ENCODE data around the gene CAST.

CAST gene

DNA sequence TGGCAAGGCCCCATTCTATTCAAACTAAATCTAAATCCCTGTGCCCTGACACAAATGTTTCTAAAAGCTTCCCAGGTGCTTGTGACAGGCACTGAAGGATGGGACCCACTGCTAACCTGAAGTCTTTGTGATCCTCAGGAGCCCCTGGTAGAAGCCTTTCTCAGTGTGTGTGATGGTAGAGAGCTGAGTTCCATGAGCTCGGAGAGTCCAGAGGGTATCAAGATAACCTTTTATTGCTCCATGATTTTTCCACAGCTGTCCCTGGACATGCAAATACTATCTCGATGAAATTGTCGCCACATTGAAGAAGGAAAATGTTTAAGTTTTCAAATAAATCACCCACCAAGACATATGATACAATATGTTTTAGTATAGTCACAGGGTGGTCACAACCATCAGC, 7.7 kb downstream of the CAST start:
- DNase-seq (ENCODE audit: low spot score in 2 of 2) (no peak), ATAC-seq (ENCODE audit: low read depth) (no peak)
- H3K27me3 Mint-ChIP-seq = no peaks in the 10 kb centered on the region
- H3K27ac Mint-ChIP-seq = peak overlapping the region; percentile 11
- peaks cover 33% of the 10 kb centered on the region for H3K4me1 Mint-ChIP-seq
- peaks cover 14% of the 10 kb centered on the region for H3K36me3 Mint-ChIP-seq
- no peaks in the 10 kb centered on the region for H3K9me3 Mint-ChIP-seq
- H3K4me3 Mint-ChIP-seq = no peak overlapping the region

DNA sequence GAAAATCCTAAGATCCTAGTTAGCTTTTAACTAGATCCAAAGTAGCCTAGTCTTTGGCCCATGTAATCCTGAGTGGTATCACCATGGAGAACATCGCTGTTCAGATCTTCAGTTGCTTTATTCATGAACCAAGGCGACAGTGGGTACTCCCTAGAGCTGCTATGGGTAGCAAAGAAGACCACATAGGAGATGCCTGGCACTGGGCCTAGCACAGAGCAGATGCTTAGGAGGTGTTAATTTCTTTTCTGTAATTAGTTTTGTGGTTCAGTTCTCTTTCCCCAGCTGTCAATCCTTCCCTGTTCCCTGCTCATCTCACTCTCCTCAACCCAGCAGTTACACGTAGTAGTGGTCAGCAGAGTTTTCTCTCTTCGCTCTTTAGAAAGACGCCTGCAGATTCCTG, 9.3 kb downstream of the CAST start:
- H3K4me3 Mint-ChIP-seq = no peak overlapping the region
- H3K36me3 Mint-ChIP-seq = peaks cover 19% of the 10 kb centered on the region
- ATAC-seq (ENCODE audit: low read depth) = no peak

DNA sequence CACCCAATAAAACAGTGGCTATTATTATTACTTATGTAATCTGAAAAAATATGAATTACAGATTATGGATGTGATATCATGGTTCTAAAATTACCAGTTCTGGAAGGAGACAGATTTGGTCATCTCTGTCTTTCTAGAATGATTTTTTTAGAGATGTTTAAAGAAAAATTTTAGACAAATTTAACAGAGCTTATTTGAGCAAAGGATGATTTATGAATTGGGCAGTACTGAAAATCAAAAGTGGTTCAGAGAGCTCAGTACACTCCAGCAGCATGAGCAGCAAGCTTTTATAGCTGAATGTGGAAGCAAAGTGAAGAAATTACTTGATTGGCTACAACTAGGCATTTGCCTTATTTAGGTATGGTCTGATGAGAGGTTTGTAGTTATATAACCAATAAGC, 11.0 kb downstream of the CAST start:
- DNase-seq (ENCODE audit: low spot score in 2 of 2) (no peak), ATAC-seq (ENCODE audit: low read depth) (no peak)
- H3K4me3 Mint-ChIP-seq = no peak overlapping the region
- H3K4me1 Mint-ChIP-seq = peaks cover 23% of the 10 kb centered on the region
- no peaks in the 10 kb centered on the region for H3K9me3 Mint-ChIP-seq
- peak overlapping the region; percentile 47 for H3K27ac Mint-ChIP-seq
- no peaks in the 10 kb centered on the region for H3K27me3 Mint-ChIP-seq
- peaks cover 16% of the 10 kb centered on the region for H3K36me3 Mint-ChIP-seq

More for the DNA sequence above, 9.3 kb downstream of the CAST start:
- Mint-ChIP-seq H3K27me3 (no peaks in the 10 kb centered on the region), H3K9me3 (no peaks in the 10 kb centered on the region), H3K27ac (peak overlapping the region; percentile 11), H3K4me1 (peaks cover 26% of the 10 kb centered on the region)
- no peak for DNase-seq (ENCODE audit: low spot score in 2 of 2)

DNA sequence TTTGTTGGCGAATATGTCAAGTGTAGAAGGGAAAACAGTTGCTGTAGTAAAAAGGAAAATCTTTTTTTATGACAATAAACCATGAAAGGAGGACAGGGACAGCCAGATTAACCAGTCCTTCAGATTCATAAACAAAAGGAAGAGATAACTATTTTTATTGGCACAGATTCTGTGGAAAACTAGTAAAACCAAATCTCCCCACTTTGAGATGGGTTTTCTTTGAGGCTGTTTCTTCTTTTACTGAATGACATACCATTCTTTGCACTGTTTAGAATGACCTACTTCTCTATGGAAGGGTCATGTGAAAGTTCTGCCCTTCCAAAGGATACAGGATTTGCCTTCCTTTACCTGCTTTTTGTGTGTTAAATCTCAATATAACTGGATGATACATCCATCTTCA, 13.7 kb downstream of the CAST start:
- Mint-ChIP-seq H3K4me1 (peaks cover 15% of the 10 kb centered on the region), H3K27ac (no peak overlapping the region), H3K9me3 (no peaks in the 10 kb centered on the region), H3K36me3 (peaks cover 18% of the 10 kb centered on the region), H3K27me3 (no peaks in the 10 kb centered on the region), H3K4me3 (no peak overlapping the region)
- DNase-seq (ENCODE audit: low spot score in 2 of 2) = no peak
- ATAC-seq (ENCODE audit: low read depth) = no peak

DNA sequence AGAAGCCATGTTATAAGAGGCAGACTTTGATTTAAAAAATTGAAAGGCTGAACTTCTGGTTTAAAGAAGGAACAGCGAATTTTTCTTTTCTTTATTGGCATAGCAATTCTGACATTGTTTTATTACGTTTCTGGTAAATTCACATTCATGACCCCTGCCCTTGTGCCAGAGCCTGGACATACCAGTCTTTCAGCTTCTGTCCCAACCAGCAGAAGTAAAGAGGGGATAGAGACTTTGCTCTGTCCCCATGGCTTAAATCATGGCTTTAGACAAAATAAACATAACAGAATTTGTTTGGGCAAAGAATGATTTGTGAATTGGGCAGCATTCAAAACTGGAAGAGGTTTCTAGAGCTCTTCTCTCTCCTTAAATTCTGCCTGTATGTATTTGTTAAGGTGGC, 15.3 kb downstream of the CAST start:
- H3K27ac Mint-ChIP-seq = no peak overlapping the region
- H3K9me3 Mint-ChIP-seq = no peaks in the 10 kb centered on the region
- no peak for DNase-seq (ENCODE audit: low spot score in 2 of 2)
- peaks cover 16% of the 10 kb centered on the region for H3K36me3 Mint-ChIP-seq
- no peaks in the 10 kb centered on the region for H3K27me3 Mint-ChIP-seq
- no peak overlapping the region for H3K4me3 Mint-ChIP-seq
- ATAC-seq (ENCODE audit: low read depth) = no peak
- peaks cover 12% of the 10 kb centered on the region for H3K4me1 Mint-ChIP-seq

DNA sequence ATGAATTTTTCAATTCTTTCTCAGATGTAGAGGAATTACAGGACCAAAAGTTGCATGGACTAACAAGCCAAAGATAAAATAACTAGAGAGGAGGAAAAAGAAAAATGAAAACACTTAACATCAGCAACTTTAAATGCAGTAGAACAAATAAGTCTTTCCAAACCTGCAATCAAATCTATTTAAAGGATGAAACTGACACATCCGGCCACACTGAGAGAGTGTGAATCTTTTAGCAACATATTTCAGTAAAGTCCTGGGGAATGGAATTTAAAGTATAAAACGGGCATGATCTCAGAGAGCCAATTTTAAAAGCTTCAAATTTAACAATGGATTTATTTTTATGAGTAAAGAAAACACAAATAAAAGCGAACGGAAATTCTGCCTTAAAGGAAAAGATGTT, 17.1 kb downstream of the CAST start:
- ATAC-seq (ENCODE audit: low read depth) = no peak
- Mint-ChIP-seq H3K27me3 (no peaks in the 10 kb centered on the region), H3K4me1 (peaks cover 19% of the 10 kb centered on the region), H3K4me3 (no peak overlapping the region), H3K36me3 (peaks cover 16% of the 10 kb centered on the region), H3K27ac (no peak overlapping the region), H3K9me3 (no peaks in the 10 kb centered on the region)
- DNase-seq (ENCODE audit: low spot score in 2 of 2) = no peak

DNA sequence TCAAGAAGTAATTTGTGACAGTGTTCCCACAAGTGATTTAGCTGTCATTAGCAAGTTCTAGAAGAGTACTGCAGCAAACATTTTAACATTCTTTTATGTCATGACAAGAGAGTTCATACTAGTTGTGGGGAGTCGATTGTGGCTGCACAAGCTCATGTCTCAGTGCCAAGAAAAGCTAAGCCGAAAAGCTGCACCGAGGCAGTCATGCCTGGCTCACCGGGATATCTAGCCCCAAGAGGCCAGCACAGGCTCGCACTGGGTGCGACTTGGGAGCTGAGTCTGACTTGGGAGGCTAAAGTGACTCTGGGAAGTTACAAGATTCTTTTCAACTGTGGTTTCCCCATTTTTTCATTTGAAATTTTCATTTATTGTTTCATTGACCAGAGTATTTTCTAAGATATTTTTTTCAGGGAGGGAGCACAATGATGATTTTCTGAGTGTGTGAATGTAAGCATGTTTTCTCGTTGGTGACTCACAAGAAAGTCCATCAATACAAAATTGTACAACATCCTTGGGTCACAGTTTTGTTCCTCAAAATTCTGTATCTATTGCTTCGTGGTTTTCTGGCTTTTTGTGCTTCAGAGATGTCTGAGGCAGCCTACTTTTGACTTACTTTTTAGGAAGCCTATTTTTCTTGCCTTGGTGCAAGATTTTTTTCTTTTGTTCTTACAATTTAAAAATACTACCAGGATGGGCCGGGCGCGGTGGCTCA, 18.7 kb downstream of the CAST start:
- Mint-ChIP-seq H3K27ac (no peak overlapping the region), H3K36me3 (peaks cover 15% of the 10 kb centered on the region), H3K4me1 (peaks cover 17% of the 10 kb centered on the region), H3K9me3 (no peaks in the 10 kb centered on the region), H3K27me3 (no peaks in the 10 kb centered on the region), H3K4me3 (no peak overlapping the region)
- no peak for DNase-seq (ENCODE audit: low spot score in 2 of 2)
- ATAC-seq (ENCODE audit: low read depth) = no peak

DNA sequence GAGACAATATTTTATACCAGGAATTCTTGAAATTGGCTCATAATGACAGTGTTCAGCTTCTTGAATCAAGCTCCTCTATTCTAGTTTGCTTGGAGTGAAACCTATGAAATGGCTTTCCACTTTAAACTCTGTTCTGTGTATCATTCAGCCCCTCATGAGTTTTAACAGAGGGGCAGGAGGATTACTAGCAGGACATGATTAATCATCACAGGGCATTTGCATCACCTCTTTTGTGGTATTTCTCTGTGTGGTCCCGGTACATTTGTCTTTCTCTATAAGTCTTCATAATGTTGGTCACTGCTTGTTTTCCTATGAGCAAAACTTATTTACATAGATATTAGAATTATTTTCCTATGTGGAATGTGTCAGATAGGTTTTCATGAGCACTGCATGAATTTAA, 21.2 kb downstream of the CAST start:
- Mint-ChIP-seq H3K36me3 (peaks cover 15% of the 10 kb centered on the region), H3K27ac (no peak overlapping the region), H3K4me1 (peaks cover 29% of the 10 kb centered on the region), H3K4me3 (no peak overlapping the region), H3K9me3 (no peaks in the 10 kb centered on the region), H3K27me3 (no peaks in the 10 kb centered on the region)
- DNase-seq (ENCODE audit: low spot score in 2 of 2) (no peak), ATAC-seq (ENCODE audit: low read depth) (no peak)

DNA sequence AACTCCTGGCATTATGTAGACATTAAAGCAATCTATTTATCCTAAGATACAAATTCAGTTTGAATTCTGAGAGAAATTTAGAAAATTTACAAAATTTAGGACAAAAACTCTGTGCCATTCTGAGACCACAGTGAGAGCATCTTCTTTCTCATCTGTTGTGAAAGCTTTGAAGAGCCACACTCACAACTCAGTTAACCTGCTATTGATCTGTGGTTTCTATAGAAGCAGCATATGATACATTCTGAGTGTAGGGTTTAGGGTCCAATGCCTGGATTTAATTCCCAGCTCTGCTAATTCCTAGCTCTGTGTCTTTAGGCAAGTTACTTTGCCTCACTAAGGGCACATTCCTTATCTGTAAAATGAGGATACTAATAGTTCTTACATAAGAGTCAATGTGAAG, 21.6 kb downstream of the CAST start:
- no peak for ATAC-seq (ENCODE audit: low read depth)
- no peaks in the 10 kb centered on the region for H3K9me3 Mint-ChIP-seq
- peaks cover 29% of the 10 kb centered on the region for H3K4me1 Mint-ChIP-seq
- no peaks in the 10 kb centered on the region for H3K27me3 Mint-ChIP-seq
- no peak overlapping the region for H3K4me3 Mint-ChIP-seq
- peaks cover 15% of the 10 kb centered on the region for H3K36me3 Mint-ChIP-seq
- no peak overlapping the region for H3K27ac Mint-ChIP-seq
- no peak for DNase-seq (ENCODE audit: low spot score in 2 of 2)

DNA sequence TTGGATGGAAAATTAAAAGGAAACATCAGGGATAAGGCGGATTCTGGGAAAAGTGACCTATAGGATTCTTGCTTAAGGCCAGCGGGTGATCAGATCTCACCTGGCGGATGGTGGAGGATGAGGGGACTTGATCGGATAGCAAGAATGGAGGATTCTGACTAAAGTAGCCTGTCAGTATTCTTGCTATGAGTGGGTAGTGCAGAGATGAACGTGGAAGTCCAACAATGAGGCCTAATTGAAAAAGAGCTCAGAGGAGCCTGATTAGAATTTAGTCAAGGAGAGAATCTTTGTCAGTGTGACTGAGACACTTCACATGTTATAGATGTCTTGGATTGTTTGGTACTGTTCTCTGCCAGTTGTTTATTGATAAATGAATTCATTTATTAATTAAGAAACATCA, 24.9 kb downstream of the CAST start:
- H3K27me3 Mint-ChIP-seq = no peaks in the 10 kb centered on the region
- H3K27ac Mint-ChIP-seq = peak overlapping the region; percentile 37
- peaks cover 30% of the 10 kb centered on the region for H3K4me1 Mint-ChIP-seq
- H3K36me3 Mint-ChIP-seq = peaks cover 13% of the 10 kb centered on the region
- H3K9me3 Mint-ChIP-seq = no peaks in the 10 kb centered on the region
- no peak overlapping the region for H3K4me3 Mint-ChIP-seq
- ATAC-seq (ENCODE audit: low read depth) (no peak), DNase-seq (ENCODE audit: low spot score in 2 of 2) (no peak)

DNA sequence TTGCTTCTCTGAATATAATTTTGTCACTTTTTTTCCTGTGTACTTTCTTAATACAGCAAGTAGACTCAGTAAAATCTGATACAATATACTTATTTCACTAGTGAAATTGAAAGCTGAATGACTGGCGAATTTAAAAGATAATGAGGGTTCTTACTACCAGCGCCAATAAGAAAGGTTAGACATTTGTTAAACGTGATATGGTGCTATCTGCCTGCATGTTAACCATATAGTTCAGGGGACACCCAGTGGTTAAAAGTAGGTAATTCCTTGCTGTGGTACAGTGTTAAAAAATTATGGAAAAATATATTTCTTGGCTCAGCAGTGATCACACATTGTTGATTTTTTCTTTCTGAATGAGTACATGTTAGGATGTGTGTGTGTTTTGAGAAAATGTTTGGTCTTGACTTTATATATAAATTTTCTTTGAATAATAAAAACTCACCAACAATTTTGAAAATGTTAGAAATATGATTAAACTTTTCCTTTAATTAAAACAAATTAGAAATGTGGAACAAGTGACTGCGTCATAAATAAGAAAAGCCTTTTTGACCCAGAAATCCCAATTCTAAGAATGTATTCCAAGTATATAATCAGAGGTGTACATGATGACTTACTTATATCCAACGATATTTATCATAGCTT, 25.8 kb downstream of the CAST start:
- no peaks in the 10 kb centered on the region for H3K9me3 Mint-ChIP-seq
- no peaks in the 10 kb centered on the region for H3K27me3 Mint-ChIP-seq
- H3K36me3 Mint-ChIP-seq = peaks cover 15% of the 10 kb centered on the region
- H3K4me3 Mint-ChIP-seq = no peak overlapping the region
- peaks cover 25% of the 10 kb centered on the region for H3K4me1 Mint-ChIP-seq
- DNase-seq (ENCODE audit: low spot score in 2 of 2) (no peak), ATAC-seq (ENCODE audit: low read depth) (peak; percentile 81)
- H3K27ac Mint-ChIP-seq = no peak overlapping the region

DNA sequence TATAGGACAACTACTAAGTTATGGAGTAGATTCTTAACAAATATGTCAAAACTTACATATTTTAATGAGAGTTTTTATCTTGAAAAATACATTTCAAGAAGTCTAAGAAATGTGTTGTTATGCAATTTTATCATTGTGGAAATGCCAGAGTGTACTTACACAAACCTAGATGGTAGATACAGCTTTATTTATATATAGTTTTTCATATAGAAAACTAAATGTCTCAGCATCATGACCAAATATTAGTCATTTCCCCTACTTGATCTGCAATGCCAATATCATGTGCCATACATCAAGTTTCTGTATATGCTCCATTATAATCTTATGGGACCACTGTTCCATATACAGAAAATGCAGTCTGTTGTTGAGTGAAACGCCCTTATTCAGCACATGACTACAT, 28.7 kb downstream of the CAST start:
- H3K9me3 Mint-ChIP-seq = no peaks in the 10 kb centered on the region
- no peak for ATAC-seq (ENCODE audit: low read depth)
- no peak for DNase-seq (ENCODE audit: low spot score in 2 of 2)
- H3K36me3 Mint-ChIP-seq = peaks cover 14% of the 10 kb centered on the region
- no peaks in the 10 kb centered on the region for H3K27me3 Mint-ChIP-seq
- no peak overlapping the region for H3K4me3 Mint-ChIP-seq
- H3K4me1 Mint-ChIP-seq = peaks cover 21% of the 10 kb centered on the region
- H3K27ac Mint-ChIP-seq = no peak overlapping the region

DNA sequence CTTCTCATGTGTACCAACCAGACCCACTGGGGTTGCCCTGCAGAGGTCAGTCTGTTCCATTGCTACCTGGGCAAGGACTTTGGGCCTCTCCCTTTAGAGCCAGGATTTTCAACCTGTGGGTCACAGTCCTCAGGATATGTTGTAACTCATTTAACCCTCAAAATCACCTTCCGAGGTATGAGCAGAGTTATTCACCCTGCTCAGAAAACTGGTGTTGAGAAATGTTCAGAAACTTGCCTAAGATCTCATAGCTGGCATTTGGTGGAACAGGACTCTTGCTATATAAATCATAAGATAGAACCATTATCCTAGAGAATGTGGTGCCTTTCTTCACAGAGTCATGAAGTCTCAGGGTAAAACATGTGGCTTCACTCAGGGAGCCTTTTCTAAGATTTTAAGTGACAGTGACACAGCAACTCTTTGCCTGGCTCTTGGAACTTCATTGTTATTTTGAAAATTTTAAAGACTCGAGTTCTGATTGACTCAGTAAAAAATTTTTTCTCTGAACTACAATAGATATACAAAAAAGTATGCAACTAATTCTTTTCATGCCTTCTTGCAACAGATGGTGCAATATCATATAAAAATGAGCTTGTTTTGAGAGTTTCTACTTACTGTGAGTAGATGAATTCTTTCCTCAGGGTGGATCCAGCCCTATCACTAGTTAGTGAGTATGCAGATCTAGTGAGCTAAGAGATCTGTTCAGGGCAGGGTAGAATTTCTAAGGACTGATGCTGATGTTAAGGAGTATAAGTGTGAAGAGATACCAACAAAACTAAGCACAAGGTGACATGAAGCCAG, 29.5 kb downstream of the CAST start:
- Mint-ChIP-seq H3K4me3 (no peak overlapping the region), H3K9me3 (no peaks in the 10 kb centered on the region), H3K4me1 (peaks cover 13% of the 10 kb centered on the region), H3K27me3 (no peaks in the 10 kb centered on the region), H3K36me3 (peaks cover 9% of the 10 kb centered on the region), H3K27ac (no peak overlapping the region)
- ATAC-seq (ENCODE audit: low read depth) = no peak
- no peak for DNase-seq (ENCODE audit: low spot score in 2 of 2)

DNA sequence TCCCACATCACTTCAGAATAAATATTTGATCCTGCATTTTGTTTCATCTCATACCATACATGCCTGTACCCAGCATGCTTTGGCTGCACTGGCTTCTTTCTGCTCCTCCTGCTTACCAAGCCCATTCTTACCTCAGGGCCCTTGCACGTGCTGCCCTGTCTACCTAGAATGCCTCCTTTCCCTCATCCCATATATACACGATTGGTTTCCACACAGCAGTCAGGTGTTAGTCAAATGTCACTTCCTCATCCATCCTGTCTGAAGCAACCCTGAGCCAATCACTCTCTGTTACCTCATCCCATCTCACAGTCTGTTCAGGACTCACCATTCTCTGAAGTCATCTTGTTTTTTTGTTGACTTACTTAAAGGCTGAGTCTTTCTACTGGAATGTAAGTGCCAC, 30.3 kb downstream of the CAST start:
- no peak for DNase-seq (ENCODE audit: low spot score in 2 of 2)
- no peaks in the 10 kb centered on the region for H3K9me3 Mint-ChIP-seq
- H3K27ac Mint-ChIP-seq = peak overlapping the region; percentile 19
- H3K36me3 Mint-ChIP-seq = peaks cover 9% of the 10 kb centered on the region
- ATAC-seq (ENCODE audit: low read depth) = no peak
- H3K4me1 Mint-ChIP-seq = peaks cover 8% of the 10 kb centered on the region
- no peak overlapping the region for H3K4me3 Mint-ChIP-seq
- H3K27me3 Mint-ChIP-seq = no peaks in the 10 kb centered on the region

Data from memory B cell (primary cell).